ENCODE measurements around the gene KCNK13.

- no peak for TF ChIP-seq EZH2 (IDR thresholded peaks at IDR 0.05)
- peak; percentile 64 for TF ChIP-seq CTCF (IDR thresholded peaks at IDR 0.05)
- TF ChIP-seq EZH2phosphoT487 (IDR thresholded peaks at IDR 0.05) = no peak
These were observed 132.1 kb downstream of the KCNK13 start for GRCh38 chr14:90193925-90194324.
